ENCODE data around the gene CHAD. TPM values are rescaled to one million over a fixed set of nuclear protein-coding genes. Genes with fewer than 3 reads are reported as not detected.

CHAD gene
- polyA plus RNA-seq, 1 of the 3 experiments (the other 2 are of a cell fraction) = not detected

DNA sequence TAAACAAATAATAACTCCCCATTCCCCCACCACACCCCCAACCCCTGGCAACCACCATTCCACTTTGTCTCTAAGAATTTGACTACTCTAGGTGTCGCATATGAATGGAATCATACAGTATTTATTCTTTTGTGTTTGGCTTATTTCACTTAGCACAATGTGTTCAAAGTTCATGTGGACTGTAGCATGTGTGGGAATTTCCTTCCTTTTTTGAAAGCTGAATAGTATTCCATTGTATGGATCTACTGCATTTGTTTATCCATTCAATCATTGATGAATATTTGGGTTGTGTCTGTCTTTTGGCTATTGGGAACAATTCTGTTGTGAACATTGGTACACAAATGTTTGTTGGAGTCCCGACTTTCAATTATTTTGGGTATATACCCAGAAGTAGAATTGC is 45.9 kb downstream of the CHAD start:
- Histone ChIP-seq H3K9me2 (no peaks in the 10 kb centered on the region), H3K27me3 (ENCODE audit: insufficient read depth) (no peaks in the 10 kb centered on the region), H3K4me2 (no peak overlapping the region), H3K27ac (ENCODE audit: low read depth in 2 of 2, low read length in 1 of 2) (no peak overlapping the region), H4K20me1 (ENCODE audit: insufficient read depth) (no peaks in the 10 kb centered on the region), H3K4me1 (ENCODE audit: control insufficient read depth in 1 of 2, insufficient read depth in 2 of 2, low read depth in 1 of 2, low read length in 1 of 2) (peaks cover 21% of the 10 kb centered on the region in 2 experiments; a peak in 3 of 4 replicates), H2AFZ (ENCODE audit: low read depth) (no peak overlapping the region), H3K9me3 (no peaks in the 10 kb centered on the region), H3K79me2 (ENCODE audit: insufficient read depth) (peaks cover 22% of the 10 kb centered on the region), H3K4me3 (ENCODE audit: low read depth in 2 of 2, low read length in 1 of 2) (no peak overlapping the region), H3K9ac (no peak overlapping the region), H3F3A (replicated peaks; ENCODE audit: insufficient read depth) (peaks cover 39% of the 10 kb centered on the region), H3K36me3 (replicated peaks in 1 of 2; ENCODE audit: control insufficient read depth in 1 of 2, insufficient read depth in 2 of 2, low read length in 1 of 2) (no peaks in the 10 kb centered on the region)
- 97% methylated on average over 2 of the region's 2 CpGs for WGBS (ENCODE audit: low lambda C conversion rate)
- CTCF ChIA-PET = interaction anchor here (0.9 to 1.4 kb wide), 3 partner anchors 9 to 26 kb away, joined by 3 to 5 read pairs (median 5); partner anchors contain the start of gene LRRC59
- POLR2A ChIA-PET = no interaction called here
- DNase-seq = no peak
- TF ChIP-seq EP300 (IDR thresholded peaks at IDR 0.05; ENCODE audit: borderline replicate concordance in 1 of 2, low read depth in 1 of 2, low read length in 1 of 2) (no peak), TEAD4 (IDR thresholded peaks at IDR 0.05; ENCODE audit: borderline replicate concordance, insufficient read depth) (no peak), MXI1 (IDR thresholded peaks at IDR 0.05; ENCODE audit: low read depth, low read length) (no peak), YY1 (IDR thresholded peaks at IDR 0.05; ENCODE audit: low read depth) (no peak), RFX5 (IDR thresholded peaks at IDR 0.05; ENCODE audit: low read length) (no peak), USF2 (IDR thresholded peaks at IDR 0.05; ENCODE audit: borderline replicate concordance, low read depth, low read length) (no peak), GATA2 (CRISPR knock-in tag; IDR thresholded peaks at IDR 0.05) (no peak), ELF1 (IDR thresholded peaks at IDR 0.05) (no peak), NRF1 (IDR thresholded peaks at IDR 0.05; ENCODE audit: low read depth, low read length) (no peak), SIN3A (IDR thresholded peaks at IDR 0.05; ENCODE audit: borderline replicate concordance, low read depth, low read length) (no peak), REST (IDR thresholded peaks at IDR 0.05; ENCODE audit: low read depth, low read length) (no peak), TAF1 (IDR thresholded peaks at IDR 0.05; ENCODE audit: borderline replicate concordance, low read depth, low read length) (no peak), POLR2AphosphoS5 (IDR thresholded peaks at IDR 0.05; ENCODE audit: low read depth, low read length) (no peak), RAD21 (IDR thresholded peaks at IDR 0.05; ENCODE audit: low read length) (no peak), EZH2phosphoT487 (IDR thresholded peaks at IDR 0.05; ENCODE audit: borderline replicate concordance, low read depth) (no peak), NFIC (IDR thresholded peaks at IDR 0.05; ENCODE audit: borderline replicate concordance) (no peak), MEF2A (IDR thresholded peaks at IDR 0.05; ENCODE audit: borderline replicate concordance, low read depth) (no peak), FOXM1 (IDR thresholded peaks at IDR 0.05; ENCODE audit: low read depth) (no peak), GABPA (IDR thresholded peaks at IDR 0.05; ENCODE audit: low read depth) (no peak)
- TF ChIP-seq, protein P1, sequence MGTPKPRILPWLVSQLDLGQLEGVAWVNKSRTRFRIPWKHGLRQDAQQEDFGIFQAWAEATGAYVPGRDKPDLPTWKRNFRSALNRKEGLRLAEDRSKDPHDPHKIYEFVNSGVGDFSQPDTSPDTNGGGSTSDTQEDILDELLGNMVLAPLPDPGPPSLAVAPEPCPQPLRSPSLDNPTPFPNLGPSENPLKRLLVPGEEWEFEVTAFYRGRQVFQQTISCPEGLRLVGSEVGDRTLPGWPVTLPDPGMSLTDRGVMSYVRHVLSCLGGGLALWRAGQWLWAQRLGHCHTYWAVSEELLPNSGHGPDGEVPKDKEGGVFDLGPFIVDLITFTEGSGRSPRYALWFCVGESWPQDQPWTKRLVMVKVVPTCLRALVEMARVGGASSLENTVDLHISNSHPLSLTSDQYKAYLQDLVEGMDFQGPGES (IDR thresholded peaks at IDR 0.05; ENCODE audit: low read depth, low read length) = no peak
